Measurements from ENCODE around the gene THAP2. TPM values are rescaled to one million over a fixed set of nuclear protein-coding genes. Genes with fewer than 3 reads are reported as not detected.

The THAP2 gene
- total and polyA plus RNA-seq, 2 experiments from 2014 or later: 4.7 to 16.5 TPM

DNA sequence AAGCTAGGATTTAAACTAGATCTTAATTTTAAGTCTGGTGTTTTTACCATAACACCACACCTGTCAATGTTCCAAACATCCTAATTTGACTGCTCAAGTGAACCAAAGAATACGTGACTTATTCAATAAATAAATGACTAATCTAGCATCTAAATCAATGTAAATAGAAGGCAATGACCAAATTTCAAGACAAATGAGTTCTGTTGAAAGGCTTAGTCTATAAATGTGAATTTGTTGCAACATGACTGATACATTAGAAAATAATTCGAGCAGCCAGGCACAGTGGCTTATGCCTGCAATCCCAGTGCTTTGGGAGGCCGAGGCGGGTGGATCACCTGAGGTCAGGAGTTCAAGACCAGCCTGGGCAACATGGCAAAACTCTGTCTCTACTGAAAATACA is 15.6 kb upstream of the THAP2 start:
- Mint-ChIP-seq H3K27ac (no peak overlapping the region), H3K36me3 (ENCODE audit: low read depth) (peaks cover 41% of the 10 kb centered on the region), H3K27me3 (ENCODE audit: insufficient read depth, low read depth, poor library complexity) (no peaks in the 10 kb centered on the region), H3K4me3 (no peak overlapping the region), H3K4me1 (no peaks in the 10 kb centered on the region), H3K9me3 (no peaks in the 10 kb centered on the region)
- TF ChIP-seq ZNF331 (CRISPR knock-in tag; IDR thresholded peaks at IDR 0.05; ENCODE audit: low read depth) (no peak), NANOG (IDR thresholded peaks at IDR 0.05; ENCODE audit: borderline replicate concordance) (no peak), REST (IDR thresholded peaks at IDR 0.05; ENCODE audit: unreplicated experiment) (no peak), JUNB (IDR thresholded peaks at IDR 0.05; ENCODE audit: unreplicated experiment) (no peak), EZH2 (IDR thresholded peaks at IDR 0.05; ENCODE audit: low read depth, unreplicated experiment) (no peak), STAT1 (IDR thresholded peaks at IDR 0.05; ENCODE audit: unreplicated experiment) (no peak), ZNF114 (CRISPR knock-in tag; IDR thresholded peaks at IDR 0.05) (no peak), CREB1 (CRISPR knock-in tag; IDR thresholded peaks at IDR 0.05; ENCODE audit: low read depth) (no peak)
- TF ChIP-seq, protein P1, sequence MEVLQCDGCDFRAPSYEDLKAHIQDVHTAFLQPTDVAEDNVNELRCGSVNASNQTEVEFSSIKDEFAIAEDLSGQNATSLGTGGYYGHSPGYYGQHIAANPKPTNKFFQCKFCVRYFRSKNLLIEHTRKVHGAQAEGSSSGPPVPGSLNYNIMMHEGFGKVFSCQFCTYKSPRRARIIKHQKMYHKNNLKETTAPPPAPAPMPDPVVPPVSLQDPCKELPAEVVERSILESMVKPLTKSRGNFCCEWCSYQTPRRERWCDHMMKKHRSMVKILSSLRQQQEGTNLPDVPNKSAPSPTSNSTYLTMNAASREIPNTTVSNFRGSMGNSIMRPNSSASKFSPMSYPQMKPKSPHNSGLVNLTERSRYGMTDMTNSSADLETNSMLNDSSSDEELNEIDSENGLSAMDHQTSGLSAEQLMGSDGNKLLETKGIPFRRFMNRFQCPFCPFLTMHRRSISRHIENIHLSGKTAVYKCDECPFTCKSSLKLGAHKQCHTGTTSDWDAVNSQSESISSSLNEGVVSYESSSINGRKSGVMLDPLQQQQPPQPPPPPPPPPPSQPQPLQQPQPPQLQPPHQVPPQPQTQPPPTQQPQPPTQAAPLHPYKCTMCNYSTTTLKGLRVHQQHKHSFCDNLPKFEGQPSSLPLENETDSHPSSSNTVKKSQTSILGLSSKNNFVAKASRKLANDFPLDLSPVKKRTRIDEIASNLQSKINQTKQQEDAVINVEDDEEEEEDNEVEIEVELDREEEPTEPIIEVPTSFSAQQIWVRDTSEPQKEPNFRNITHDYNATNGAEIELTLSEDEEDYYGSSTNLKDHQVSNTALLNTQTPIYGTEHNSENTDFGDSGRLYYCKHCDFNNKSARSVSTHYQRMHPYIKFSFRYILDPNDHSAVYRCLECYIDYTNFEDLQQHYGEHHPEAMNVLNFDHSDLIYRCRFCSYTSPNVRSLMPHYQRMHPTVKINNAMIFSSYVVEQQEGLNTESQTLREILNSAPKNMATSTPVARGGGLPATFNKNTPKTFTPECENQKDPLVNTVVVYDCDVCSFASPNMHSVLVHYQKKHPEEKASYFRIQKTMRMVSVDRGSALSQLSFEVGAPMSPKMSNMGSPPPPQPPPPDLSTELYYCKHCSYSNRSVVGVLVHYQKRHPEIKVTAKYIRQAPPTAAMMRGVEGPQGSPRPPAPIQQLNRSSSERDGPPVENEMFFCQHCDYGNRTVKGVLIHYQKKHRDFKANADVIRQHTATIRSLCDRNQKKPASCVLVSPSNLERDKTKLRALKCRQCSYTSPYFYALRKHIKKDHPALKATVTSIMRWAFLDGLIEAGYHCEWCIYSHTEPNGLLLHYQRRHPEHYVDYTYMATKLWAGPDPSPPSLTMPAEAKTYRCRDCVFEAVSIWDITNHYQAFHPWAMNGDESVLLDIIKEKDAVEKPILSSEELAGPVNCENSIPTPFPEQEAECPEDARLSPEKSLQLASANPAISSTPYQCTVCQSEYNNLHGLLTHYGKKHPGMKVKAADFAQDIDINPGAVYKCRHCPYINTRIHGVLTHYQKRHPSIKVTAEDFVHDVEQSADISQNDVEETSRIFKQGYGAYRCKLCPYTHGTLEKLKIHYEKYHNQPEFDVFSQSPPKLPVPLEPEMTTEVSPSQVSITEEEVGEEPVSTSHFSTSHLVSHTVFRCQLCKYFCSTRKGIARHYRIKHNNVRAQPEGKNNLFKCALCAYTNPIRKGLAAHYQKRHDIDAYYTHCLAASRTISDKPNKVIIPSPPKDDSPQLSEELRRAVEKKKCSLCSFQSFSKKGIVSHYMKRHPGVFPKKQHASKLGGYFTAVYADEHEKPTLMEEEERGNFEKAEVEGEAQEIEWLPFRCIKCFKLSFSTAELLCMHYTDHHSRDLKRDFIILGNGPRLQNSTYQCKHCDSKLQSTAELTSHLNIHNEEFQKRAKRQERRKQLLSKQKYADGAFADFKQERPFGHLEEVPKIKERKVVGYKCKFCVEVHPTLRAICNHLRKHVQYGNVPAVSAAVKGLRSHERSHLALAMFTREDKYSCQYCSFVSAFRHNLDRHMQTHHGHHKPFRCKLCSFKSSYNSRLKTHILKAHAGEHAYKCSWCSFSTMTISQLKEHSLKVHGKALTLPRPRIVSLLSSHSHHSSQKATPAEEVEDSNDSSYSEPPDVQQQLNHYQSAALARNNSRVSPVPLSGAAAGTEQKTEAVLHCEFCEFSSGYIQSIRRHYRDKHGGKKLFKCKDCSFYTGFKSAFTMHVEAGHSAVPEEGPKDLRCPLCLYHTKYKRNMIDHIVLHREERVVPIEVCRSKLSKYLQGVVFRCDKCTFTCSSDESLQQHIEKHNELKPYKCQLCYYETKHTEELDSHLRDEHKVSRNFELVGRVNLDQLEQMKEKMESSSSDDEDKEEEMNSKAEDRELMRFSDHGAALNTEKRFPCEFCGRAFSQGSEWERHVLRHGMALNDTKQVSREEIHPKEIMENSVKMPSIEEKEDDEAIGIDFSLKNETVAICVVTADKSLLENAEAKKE (CRISPR knock-in tag; IDR thresholded peaks at IDR 0.05): no peak
- TF ChIP-seq, protein P2, sequence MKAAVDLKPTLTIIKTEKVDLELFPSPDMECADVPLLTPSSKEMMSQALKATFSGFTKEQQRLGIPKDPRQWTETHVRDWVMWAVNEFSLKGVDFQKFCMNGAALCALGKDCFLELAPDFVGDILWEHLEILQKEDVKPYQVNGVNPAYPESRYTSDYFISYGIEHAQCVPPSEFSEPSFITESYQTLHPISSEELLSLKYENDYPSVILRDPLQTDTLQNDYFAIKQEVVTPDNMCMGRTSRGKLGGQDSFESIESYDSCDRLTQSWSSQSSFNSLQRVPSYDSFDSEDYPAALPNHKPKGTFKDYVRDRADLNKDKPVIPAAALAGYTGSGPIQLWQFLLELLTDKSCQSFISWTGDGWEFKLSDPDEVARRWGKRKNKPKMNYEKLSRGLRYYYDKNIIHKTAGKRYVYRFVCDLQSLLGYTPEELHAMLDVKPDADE (IDR thresholded peaks at IDR 0.05): no peak
- TF ChIP-seq, protein P3, sequence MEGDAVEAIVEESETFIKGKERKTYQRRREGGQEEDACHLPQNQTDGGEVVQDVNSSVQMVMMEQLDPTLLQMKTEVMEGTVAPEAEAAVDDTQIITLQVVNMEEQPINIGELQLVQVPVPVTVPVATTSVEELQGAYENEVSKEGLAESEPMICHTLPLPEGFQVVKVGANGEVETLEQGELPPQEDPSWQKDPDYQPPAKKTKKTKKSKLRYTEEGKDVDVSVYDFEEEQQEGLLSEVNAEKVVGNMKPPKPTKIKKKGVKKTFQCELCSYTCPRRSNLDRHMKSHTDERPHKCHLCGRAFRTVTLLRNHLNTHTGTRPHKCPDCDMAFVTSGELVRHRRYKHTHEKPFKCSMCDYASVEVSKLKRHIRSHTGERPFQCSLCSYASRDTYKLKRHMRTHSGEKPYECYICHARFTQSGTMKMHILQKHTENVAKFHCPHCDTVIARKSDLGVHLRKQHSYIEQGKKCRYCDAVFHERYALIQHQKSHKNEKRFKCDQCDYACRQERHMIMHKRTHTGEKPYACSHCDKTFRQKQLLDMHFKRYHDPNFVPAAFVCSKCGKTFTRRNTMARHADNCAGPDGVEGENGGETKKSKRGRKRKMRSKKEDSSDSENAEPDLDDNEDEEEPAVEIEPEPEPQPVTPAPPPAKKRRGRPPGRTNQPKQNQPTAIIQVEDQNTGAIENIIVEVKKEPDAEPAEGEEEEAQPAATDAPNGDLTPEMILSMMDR (conservative IDR thresholded peaks at IDR 0.05; ENCODE audit: low read depth in 2 of 2): no peak
- peaks cover 60% of the 10 kb centered on the region for H3K79me2 ChIP-seq (replicated peaks; ENCODE audit: insufficient read depth)
- peaks cover 35% of the 10 kb centered on the region for H3K36me3 ChIP-seq (ENCODE audit: insufficient read depth)
- H3K4me3 ChIP-seq: no peak overlapping the region
- no peaks in the 10 kb centered on the region for H3F3A ChIP-seq (replicated peaks; ENCODE audit: low read depth)
- ATAC-seq (no peak), DNase-seq (ENCODE audit: low spot score) (no peak)
- no peak overlapping the region for H2AFZ ChIP-seq
- H3K9me2 ChIP-seq (ENCODE audit: insufficient read depth): no peaks in the 10 kb centered on the region
- no peaks in the 10 kb centered on the region for H3K27me3 ChIP-seq (ENCODE audit: insufficient read depth)
- no peaks in the 10 kb centered on the region for H3K4me1 ChIP-seq (ENCODE audit: insufficient read depth)
- no peak overlapping the region for H3K27ac ChIP-seq (ENCODE audit: low read depth)
- H4K20me1 ChIP-seq (replicated peaks; ENCODE audit: insufficient read depth): peaks cover 13% of the 10 kb centered on the region; the same call in 1 of the 2 replicates
- no peak overlapping the region for H3K4me2 ChIP-seq

All from GM23338 (cell line).